HCT116 (cell line): ENCODE measurements around the gene ATPAF1. TPM values are rescaled to one million over a fixed set of nuclear protein-coding genes. Genes with fewer than 3 reads are reported as not detected.
"Not testable (repeated sequence)": the region's sequence is repeated elsewhere in the genome, so short reads cannot be mapped to it uniquely, and the experiment has no call there.

Experiments
- ATAC-seq: fragments of 200-7000 bp; cut with Tn5 transposase; 2 replicates; pipeline ENCODE4 v1.9.1; 2020; ENCODE audit warnings: mild to moderate bottlenecking, moderate library complexity
- BruUV-seq: library from RNA; stranded (reverse); fragments of 400-500 nt; replicated peaks from 2 replicates; lab custom pipeline; 2021; lab: Mats Ljungman, UMichigan
- CTCF ChIA-PET: fragments of 300-600 bp; sonication (Branson Sonifier 250); formaldehyde crosslinking; loops from one replicate; lab custom pipeline; 2021; ENCODE audit warnings: antibody characterized with exemption; lab: Charles Lee
- POLR2A ChIA-PET: fragments of 300-600, 350-600 bp; sonication (Branson Sonifier 250); formaldehyde crosslinking; loops from one replicate; lab custom pipeline; 2021; ENCODE audit warnings: antibody characterized with exemption; lab: Charles Lee
- RAD21 ChIA-PET, 2 experiments: fragments of 300-600 bp; sonication (Branson Sonifier 250); formaldehyde crosslinking; loops; one replicate each; lab custom pipeline; 2023; ENCODE audit warnings: low total read pairs in 2 of 2; ENCODE audit not compliant: uncharacterized antibody in 2 of 2, unreplicated experiment in 2 of 2, low non-redundant PET in 1 of 2; lab: Charles Lee
- DNase-seq: peaks from one replicate; pipeline ENCODE4 v3.0.0-alpha.2; 2010; ENCODE audit warnings: low read depth, low spot score
- H2AFZ ChIP-seq: fragments of 200-600 bp; shearing (Covaris generic), sonication (generic); 2 replicates; pipeline ENCODE4 v1.6.1; 2017; ENCODE audit warnings: low read depth, mixed run types, mixed read lengths, antibody characterized with exemption, low read length; ENCODE audit not compliant: poor library complexity, severe bottlenecking
- H3K27ac ChIP-seq: 2 replicates; pipeline ENCODE4 v1.5.1; 2012; ENCODE audit warnings: low read depth, low read length
- H3K27me3 ChIP-seq: fragments of 200-600 bp; sonication (generic); 2 replicates; pipeline ENCODE4 v1.6.1; 2016; ENCODE audit warnings: mixed run types, low read length, mixed read lengths; ENCODE audit not compliant: insufficient read depth
- H3K36me3 ChIP-seq, 2 experiments: fragments of 200-500 bp in 1 of 2; fragments of 200-600 bp in 1 of 2; sonication (Bioruptor generic) in 1 of 2; sonication (generic) in 1 of 2; 2 replicates each; pipeline versions ENCODE4 v1.5.1 to v1.6.1; 2014 to 2016; ENCODE audit warnings: low read length in 2 of 2, inconsistent platforms in 1 of 2, mixed read lengths in 1 of 2, mixed run types in 1 of 2; ENCODE audit not compliant: insufficient read depth in 2 of 2, control insufficient read depth in 1 of 2
- H3K4me1 ChIP-seq, 2 experiments: fragments of 200-600 bp in 1 of 2; sonication (generic) in 1 of 2; 2 replicates each; pipeline versions ENCODE4 v1.5.1 to v1.6.1; 2012 to 2017; ENCODE audit warnings: low read length in 2 of 2, inconsistent platforms in 1 of 2, mild to moderate bottlenecking in 1 of 2, mixed read lengths in 1 of 2, mixed run types in 1 of 2, moderate library complexity in 1 of 2; ENCODE audit not compliant: insufficient read depth in 2 of 2, control insufficient read depth in 1 of 2
- H3K4me2 ChIP-seq: fragments of 200-600 bp; sonication (generic); 2 replicates; pipeline ENCODE4 v1.6.1; 2017; ENCODE audit warnings: mixed run types, low read length, mixed read lengths
- H3K4me3 ChIP-seq, 2 experiments: fragments of 200-600 bp in 1 of 2; sonication (generic) in 1 of 2; replicated peaks in 1 of 2; 2 replicates each; pipeline ENCODE4 v1.5.1; 2011 to 2016; ENCODE audit warnings: low read length in 2 of 2, control low read depth in 1 of 2, low read depth in 1 of 2, mild to moderate bottlenecking in 1 of 2, mixed read lengths in 1 of 2, mixed run types in 1 of 2
- H3K79me2 ChIP-seq: fragments of 200-600 bp; sonication (generic); 2 replicates; pipeline ENCODE4 v1.6.1; 2017; ENCODE audit warnings: mild to moderate bottlenecking, mixed run types, low read length, moderate library complexity, mixed read lengths; ENCODE audit not compliant: insufficient read depth
- H3K9ac ChIP-seq: fragments of 200-600 bp; sonication (generic); 2 replicates; pipeline ENCODE4 v1.6.1; 2016; ENCODE audit warnings: low read length, mixed read lengths
- H3K9me2 ChIP-seq: fragments of 200-600 bp; sonication (generic), shearing (Covaris generic); 2 replicates; pipeline ENCODE4 v1.6.1; 2017; ENCODE audit warnings: mixed run types, mild to moderate bottlenecking, moderate library complexity; ENCODE audit not compliant: insufficient read depth
- H3K9me3 ChIP-seq, 2 experiments: fragments of 200-500 bp in 1 of 2; fragments of 200-600 bp in 1 of 2; sonication (Bioruptor generic) in 1 of 2; sonication (generic) in 1 of 2; 2 replicates each; pipeline ENCODE4 v1.6.1; 2014 to 2017; ENCODE audit warnings: low read length in 2 of 2, mixed read lengths in 2 of 2, inconsistent platforms in 1 of 2, low read depth in 1 of 2, mild to moderate bottlenecking in 1 of 2, mixed run types in 1 of 2, moderate library complexity in 1 of 2; ENCODE audit not compliant: control insufficient read depth in 1 of 2, insufficient read depth in 1 of 2
- H4K20me1 ChIP-seq: fragments of 200-600 bp; sonication (generic), shearing (Covaris generic); 2 replicates; pipeline ENCODE4 v1.6.1; 2017; ENCODE audit warnings: mixed run types, mild to moderate bottlenecking, moderate library complexity; ENCODE audit not compliant: insufficient read depth
- ATF3 ChIP-seq: IDR thresholded peaks from 2 replicates; pipeline ENCODE4 v1.6.1; 2012
- POLR2AphosphoS5 ChIP-seq: IDR thresholded peaks from 2 replicates; pipeline ENCODE4 v1.6.1; 2011; ENCODE audit warnings: mild to moderate bottlenecking, low read depth, low read length, moderate library complexity
- RAD21 ChIP-seq: IDR thresholded peaks from 2 replicates; pipeline ENCODE4 v1.6.1; 2012; ENCODE audit warnings: low read depth, mild to moderate bottlenecking
- SP1 ChIP-seq: IDR thresholded peaks from 2 replicates; pipeline ENCODE4 v1.6.1; 2012; ENCODE audit warnings: low read depth
- TCF7L2 ChIP-seq: IDR thresholded peaks from 2 replicates; pipeline ENCODE4 v1.7.0; 2011; ENCODE audit warnings: borderline replicate concordance, inconsistent platforms; ENCODE audit not compliant: insufficient read depth, insufficient read length; ENCODE audit errors: extremely low read depth
- intact Hi-C: fragments of 100-400 bp; cut with micrococcal nuclease; formaldehyde crosslinking; loops from 2 replicates; pipeline ENCODE4 v1.10.0; 2022
- total RNA-seq: library from RNA; stranded (reverse); gene quantifications from one replicate; pipeline ENCODE4 v1.2.1, GENCODE V29; 2021; ENCODE audit not compliant: unreplicated experiment
- TF ChIP-seq, protein P1 (sequence below), 3 experiments: fragments of 200-600 bp in 1 of 3; sonication (generic) in 1 of 3; IDR thresholded peaks in 2 of 3; conservative IDR thresholded peaks in 1 of 3; 2 replicates each; pipeline ENCODE4 v1.5.1; 2012 to 2017; ENCODE audit warnings: low read depth in 2 of 3, low read length in 2 of 3, antibody characterized with exemption in 1 of 3, borderline replicate concordance in 1 of 3, control low read depth in 1 of 3, mild to moderate bottlenecking in 1 of 3, mixed read lengths in 1 of 3, mixed run types in 1 of 3, moderate library complexity in 1 of 3; ENCODE audit not compliant: insufficient read depth in 1 of 3
- TF ChIP-seq, protein P2 (sequence below): IDR thresholded peaks from 2 replicates; pipeline ENCODE4 v1.6.1; 2012

ATPAF1 gene
- total RNA-seq, 1 experiment from 2014 or later, result 35.5 TPM

DNA sequence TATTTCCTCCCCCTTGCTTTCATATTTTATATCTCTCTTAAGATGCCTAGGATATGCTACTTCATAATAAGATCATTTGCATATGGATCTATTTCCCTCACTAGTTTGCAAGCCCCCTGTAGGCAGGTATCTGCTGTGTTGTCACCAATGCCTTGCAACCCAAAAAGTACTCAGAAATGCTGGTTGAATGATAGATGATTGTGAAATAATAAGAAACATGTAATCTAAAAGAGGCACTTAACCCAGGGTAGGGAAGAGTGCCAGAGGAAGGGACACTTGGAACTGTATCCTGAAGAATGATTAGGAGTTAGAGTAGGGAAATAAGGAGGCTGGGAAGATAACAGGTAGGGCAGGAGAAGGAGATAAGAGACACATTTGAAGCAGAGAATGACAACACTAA is 12.3 kb downstream of the ATPAF1 start:
- no peak for TF ChIP-seq SP1
- TF ChIP-seq TCF7L2, result no peak
- no peak for TF ChIP-seq ATF3
- TF ChIP-seq, protein P1, sequence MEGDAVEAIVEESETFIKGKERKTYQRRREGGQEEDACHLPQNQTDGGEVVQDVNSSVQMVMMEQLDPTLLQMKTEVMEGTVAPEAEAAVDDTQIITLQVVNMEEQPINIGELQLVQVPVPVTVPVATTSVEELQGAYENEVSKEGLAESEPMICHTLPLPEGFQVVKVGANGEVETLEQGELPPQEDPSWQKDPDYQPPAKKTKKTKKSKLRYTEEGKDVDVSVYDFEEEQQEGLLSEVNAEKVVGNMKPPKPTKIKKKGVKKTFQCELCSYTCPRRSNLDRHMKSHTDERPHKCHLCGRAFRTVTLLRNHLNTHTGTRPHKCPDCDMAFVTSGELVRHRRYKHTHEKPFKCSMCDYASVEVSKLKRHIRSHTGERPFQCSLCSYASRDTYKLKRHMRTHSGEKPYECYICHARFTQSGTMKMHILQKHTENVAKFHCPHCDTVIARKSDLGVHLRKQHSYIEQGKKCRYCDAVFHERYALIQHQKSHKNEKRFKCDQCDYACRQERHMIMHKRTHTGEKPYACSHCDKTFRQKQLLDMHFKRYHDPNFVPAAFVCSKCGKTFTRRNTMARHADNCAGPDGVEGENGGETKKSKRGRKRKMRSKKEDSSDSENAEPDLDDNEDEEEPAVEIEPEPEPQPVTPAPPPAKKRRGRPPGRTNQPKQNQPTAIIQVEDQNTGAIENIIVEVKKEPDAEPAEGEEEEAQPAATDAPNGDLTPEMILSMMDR (IDR thresholded peaks at IDR 0.05 in 2 of 3, conservative IDR thresholded peaks at IDR 0.05 in 1 of 3; ENCODE audit: borderline replicate concordance in 1 of 3, insufficient read depth in 1 of 3, low read depth in 2 of 3, low read length in 2 of 3), result no peak
- TF ChIP-seq POLR2AphosphoS5, result no peak
- TF ChIP-seq, protein P2, sequence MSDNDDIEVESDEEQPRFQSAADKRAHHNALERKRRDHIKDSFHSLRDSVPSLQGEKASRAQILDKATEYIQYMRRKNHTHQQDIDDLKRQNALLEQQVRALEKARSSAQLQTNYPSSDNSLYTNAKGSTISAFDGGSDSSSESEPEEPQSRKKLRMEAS, result no peak
- no peak for TF ChIP-seq RAD21
- TF ChIP-seq, all 23 proteins: peak for 0
- RAD21 ChIA-PET, result no interaction called here
- no peak overlapping the region for H3K4me3 ChIP-seq
- H3K79me2 ChIP-seq, result no peaks in the 10 kb centered on the region
- no peaks in the 10 kb centered on the region for H3K9me3 ChIP-seq
- H3K36me3 ChIP-seq, result peaks cover 10 to 12% of the 10 kb centered on the region in 2 experiments; a peak in 3 of 4 replicates
- H2AFZ ChIP-seq, result no peak overlapping the region
- CTCF ChIA-PET, result no interaction called here
- H3K27ac ChIP-seq, result no peak overlapping the region
- DNase-seq (no peak), ATAC-seq (no peak)
- H4K20me1 ChIP-seq, result no peaks in the 10 kb centered on the region
- H3K9me2 ChIP-seq, result no peaks in the 10 kb centered on the region
- no peaks in the 10 kb centered on the region for H3K4me1 ChIP-seq
- H3K9ac ChIP-seq, result no peak overlapping the region
- POLR2A ChIA-PET, result no interaction called here
- BruUV-seq, result no TSS peak
- no peaks in the 10 kb centered on the region for H3K27me3 ChIP-seq
- no peak overlapping the region for H3K4me2 ChIP-seq
- intact Hi-C loops, result no loop called here

DNA sequence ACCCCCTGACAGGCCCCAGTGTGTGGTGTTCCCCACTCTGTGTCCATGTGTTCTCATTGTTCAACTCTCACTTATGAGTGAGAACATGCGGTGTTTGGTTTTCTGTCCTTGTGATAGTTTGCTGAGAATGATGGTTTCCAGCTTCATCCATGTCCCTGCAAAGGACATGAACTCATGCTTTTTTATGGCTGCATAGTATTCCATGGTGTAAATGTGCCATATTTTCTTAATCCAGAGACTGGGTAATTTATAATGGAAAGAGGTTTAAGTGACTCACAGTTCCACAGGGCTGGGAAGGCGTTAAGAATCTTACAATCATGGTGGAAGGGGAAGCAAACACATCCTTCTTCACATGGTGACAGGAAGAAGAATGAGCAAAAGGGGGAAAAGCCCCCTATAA is 13.5 kb downstream of the ATPAF1 start:
- H3K79me2 ChIP-seq, H2AFZ ChIP-seq, H3K4me3 ChIP-seq, BruUV-seq, H3K9me2 ChIP-seq, DNase-seq, H3K9ac ChIP-seq, CTCF ChIA-PET, intact Hi-C loops, H3K4me2 ChIP-seq, H3K27ac ChIP-seq, H4K20me1 ChIP-seq, POLR2A ChIA-PET, RAD21 ChIA-PET, H3K4me1 ChIP-seq, H3K27me3 ChIP-seq, ATAC-seq, H3K9me3 ChIP-seq: not testable (repeated sequence)
- peaks cover 12 to 20% of the 10 kb centered on the region in 2 experiments; a peak in 3 of 4 replicates for H3K36me3 ChIP-seq
